HCT116 (cell line): ENCODE results near the gene PADI4. TPM values are rescaled to one million over a fixed set of nuclear protein-coding genes. Genes with fewer than 3 reads are reported as not detected.

ENCODE experiments used
- ATAC-seq: fragments of 200-7000 bp; cut with Tn5 transposase; 2 replicates; pipeline ENCODE4 v1.9.1; 2020; ENCODE audit warnings: mild to moderate bottlenecking, moderate library complexity
- BruUV-seq: library from RNA; stranded (reverse); fragments of 400-500 nt; replicated peaks from 2 replicates; lab custom pipeline; 2021; lab: Mats Ljungman, UMichigan
- CTCF ChIA-PET: fragments of 300-600 bp; sonication (Branson Sonifier 250); formaldehyde crosslinking; loops from one replicate; lab custom pipeline; 2021; ENCODE audit warnings: antibody characterized with exemption; lab: Charles Lee
- POLR2A ChIA-PET: fragments of 300-600, 350-600 bp; sonication (Branson Sonifier 250); formaldehyde crosslinking; loops from one replicate; lab custom pipeline; 2021; ENCODE audit warnings: antibody characterized with exemption; lab: Charles Lee
- RAD21 ChIA-PET, 2 experiments: fragments of 300-600 bp; sonication (Branson Sonifier 250); formaldehyde crosslinking; loops; one replicate each; lab custom pipeline; 2023; ENCODE audit warnings: low total read pairs in 2 of 2; ENCODE audit not compliant: uncharacterized antibody in 2 of 2, unreplicated experiment in 2 of 2, low non-redundant PET in 1 of 2; lab: Charles Lee
- DNase-seq: peaks from one replicate; pipeline ENCODE4 v3.0.0-alpha.2; 2010; ENCODE audit warnings: low read depth, low spot score
- H2AFZ ChIP-seq: fragments of 200-600 bp; shearing (Covaris generic), sonication (generic); 2 replicates; pipeline ENCODE4 v1.6.1; 2017; ENCODE audit warnings: low read depth, mixed run types, mixed read lengths, antibody characterized with exemption, low read length; ENCODE audit not compliant: poor library complexity, severe bottlenecking
- H3K27ac ChIP-seq: 2 replicates; pipeline ENCODE4 v1.5.1; 2012; ENCODE audit warnings: low read depth, low read length
- H3K27me3 ChIP-seq: fragments of 200-600 bp; sonication (generic); 2 replicates; pipeline ENCODE4 v1.6.1; 2016; ENCODE audit warnings: mixed run types, low read length, mixed read lengths; ENCODE audit not compliant: insufficient read depth
- H3K36me3 ChIP-seq, 2 experiments: fragments of 200-500 bp in 1 of 2; fragments of 200-600 bp in 1 of 2; sonication (Bioruptor generic) in 1 of 2; sonication (generic) in 1 of 2; 2 replicates each; pipeline versions ENCODE4 v1.5.1 to v1.6.1; 2014 to 2016; ENCODE audit warnings: low read length in 2 of 2, inconsistent platforms in 1 of 2, mixed read lengths in 1 of 2, mixed run types in 1 of 2; ENCODE audit not compliant: insufficient read depth in 2 of 2, control insufficient read depth in 1 of 2
- H3K4me1 ChIP-seq, 2 experiments: fragments of 200-600 bp in 1 of 2; sonication (generic) in 1 of 2; 2 replicates each; pipeline versions ENCODE4 v1.5.1 to v1.6.1; 2012 to 2017; ENCODE audit warnings: low read length in 2 of 2, inconsistent platforms in 1 of 2, mild to moderate bottlenecking in 1 of 2, mixed read lengths in 1 of 2, mixed run types in 1 of 2, moderate library complexity in 1 of 2; ENCODE audit not compliant: insufficient read depth in 2 of 2, control insufficient read depth in 1 of 2
- H3K4me2 ChIP-seq: fragments of 200-600 bp; sonication (generic); 2 replicates; pipeline ENCODE4 v1.6.1; 2017; ENCODE audit warnings: mixed run types, low read length, mixed read lengths
- H3K4me3 ChIP-seq, 2 experiments: fragments of 200-600 bp in 1 of 2; sonication (generic) in 1 of 2; replicated peaks in 1 of 2; 2 replicates each; pipeline ENCODE4 v1.5.1; 2011 to 2016; ENCODE audit warnings: low read length in 2 of 2, control low read depth in 1 of 2, low read depth in 1 of 2, mild to moderate bottlenecking in 1 of 2, mixed read lengths in 1 of 2, mixed run types in 1 of 2
- H3K79me2 ChIP-seq: fragments of 200-600 bp; sonication (generic); 2 replicates; pipeline ENCODE4 v1.6.1; 2017; ENCODE audit warnings: mild to moderate bottlenecking, mixed run types, low read length, moderate library complexity, mixed read lengths; ENCODE audit not compliant: insufficient read depth
- H3K9ac ChIP-seq: fragments of 200-600 bp; sonication (generic); 2 replicates; pipeline ENCODE4 v1.6.1; 2016; ENCODE audit warnings: low read length, mixed read lengths
- H3K9me2 ChIP-seq: fragments of 200-600 bp; sonication (generic), shearing (Covaris generic); 2 replicates; pipeline ENCODE4 v1.6.1; 2017; ENCODE audit warnings: mixed run types, mild to moderate bottlenecking, moderate library complexity; ENCODE audit not compliant: insufficient read depth
- H3K9me3 ChIP-seq, 2 experiments: fragments of 200-500 bp in 1 of 2; fragments of 200-600 bp in 1 of 2; sonication (Bioruptor generic) in 1 of 2; sonication (generic) in 1 of 2; 2 replicates each; pipeline ENCODE4 v1.6.1; 2014 to 2017; ENCODE audit warnings: low read length in 2 of 2, mixed read lengths in 2 of 2, inconsistent platforms in 1 of 2, low read depth in 1 of 2, mild to moderate bottlenecking in 1 of 2, mixed run types in 1 of 2, moderate library complexity in 1 of 2; ENCODE audit not compliant: control insufficient read depth in 1 of 2, insufficient read depth in 1 of 2
- H4K20me1 ChIP-seq: fragments of 200-600 bp; sonication (generic), shearing (Covaris generic); 2 replicates; pipeline ENCODE4 v1.6.1; 2017; ENCODE audit warnings: mixed run types, mild to moderate bottlenecking, moderate library complexity; ENCODE audit not compliant: insufficient read depth
- CBX3 ChIP-seq: IDR thresholded peaks from 2 replicates; pipeline ENCODE4 v1.6.1; 2012; ENCODE audit warnings: low read depth
- CEBPB ChIP-seq: IDR thresholded peaks from 2 replicates; pipeline ENCODE4 v1.6.1; 2012; ENCODE audit warnings: low read depth
- EGR1 ChIP-seq: IDR thresholded peaks from 2 replicates; pipeline ENCODE4 v1.6.1; 2012; ENCODE audit warnings: low read depth
- EZH2 ChIP-seq: fragments of 200-600 bp; sonication (generic); IDR thresholded peaks from 2 replicates; pipeline ENCODE4 v1.6.1; 2017; ENCODE audit warnings: antibody characterized with exemption, mixed run types
- EZH2phosphoT487 ChIP-seq: fragments of 200-600 bp; IDR thresholded peaks from 2 replicates; pipeline ENCODE4 v1.6.1; 2018; ENCODE audit warnings: antibody characterized with exemption, borderline replicate concordance
- JUND ChIP-seq: IDR thresholded peaks from 2 replicates; pipeline ENCODE4 v1.6.1; 2012
- POLR2A ChIP-seq: IDR thresholded peaks from 2 replicates; pipeline ENCODE4 v1.7.0; 2011; ENCODE audit warnings: borderline replicate concordance; ENCODE audit not compliant: insufficient read depth, insufficient read length; ENCODE audit errors: extremely low read depth
- RAD21 ChIP-seq: IDR thresholded peaks from 2 replicates; pipeline ENCODE4 v1.6.1; 2012; ENCODE audit warnings: low read depth, mild to moderate bottlenecking
- SRF ChIP-seq: IDR thresholded peaks from 2 replicates; pipeline ENCODE4 v1.6.1; 2012; ENCODE audit warnings: low read depth
- TCF7L2 ChIP-seq: IDR thresholded peaks from 2 replicates; pipeline ENCODE4 v1.7.0; 2011; ENCODE audit warnings: borderline replicate concordance, inconsistent platforms; ENCODE audit not compliant: insufficient read depth, insufficient read length; ENCODE audit errors: extremely low read depth
- YY1 ChIP-seq: IDR thresholded peaks from 2 replicates; pipeline ENCODE4 v1.6.1; 2011; ENCODE audit warnings: low read length, low read depth, moderate library complexity, mild to moderate bottlenecking; ENCODE audit not compliant: insufficient replicate concordance; ENCODE audit errors: extremely low read depth
- intact Hi-C: fragments of 100-400 bp; cut with micrococcal nuclease; formaldehyde crosslinking; loops from 2 replicates; pipeline ENCODE4 v1.10.0; 2022
- total RNA-seq: library from RNA; stranded (reverse); gene quantifications from one replicate; pipeline ENCODE4 v1.2.1, GENCODE V29; 2021; ENCODE audit not compliant: unreplicated experiment
- TF ChIP-seq, protein P1 (sequence below): IDR thresholded peaks from 2 replicates; pipeline ENCODE4 v1.6.1; 2011; ENCODE audit warnings: mild to moderate bottlenecking, low read length, moderate library complexity; ENCODE audit not compliant: insufficient replicate concordance; ENCODE audit errors: extremely low read depth
- TF ChIP-seq, protein P2 (sequence below): IDR thresholded peaks from 2 replicates; pipeline ENCODE4 v1.6.1; 2012
- TF ChIP-seq, protein P3 (sequence below): IDR thresholded peaks from 2 replicates; pipeline ENCODE4 v1.6.1; 2012
- TF ChIP-seq, protein P4 (sequence below), 3 experiments: fragments of 200-600 bp in 1 of 3; sonication (generic) in 1 of 3; IDR thresholded peaks in 2 of 3; conservative IDR thresholded peaks in 1 of 3; 2 replicates each; pipeline ENCODE4 v1.5.1; 2012 to 2017; ENCODE audit warnings: low read depth in 2 of 3, low read length in 2 of 3, antibody characterized with exemption in 1 of 3, borderline replicate concordance in 1 of 3, control low read depth in 1 of 3, mild to moderate bottlenecking in 1 of 3, mixed read lengths in 1 of 3, mixed run types in 1 of 3, moderate library complexity in 1 of 3; ENCODE audit not compliant: insufficient read depth in 1 of 3

Gene PADI4
- total RNA-seq, 1 experiment from 2014 or later: 0.44 TPM

DNA sequence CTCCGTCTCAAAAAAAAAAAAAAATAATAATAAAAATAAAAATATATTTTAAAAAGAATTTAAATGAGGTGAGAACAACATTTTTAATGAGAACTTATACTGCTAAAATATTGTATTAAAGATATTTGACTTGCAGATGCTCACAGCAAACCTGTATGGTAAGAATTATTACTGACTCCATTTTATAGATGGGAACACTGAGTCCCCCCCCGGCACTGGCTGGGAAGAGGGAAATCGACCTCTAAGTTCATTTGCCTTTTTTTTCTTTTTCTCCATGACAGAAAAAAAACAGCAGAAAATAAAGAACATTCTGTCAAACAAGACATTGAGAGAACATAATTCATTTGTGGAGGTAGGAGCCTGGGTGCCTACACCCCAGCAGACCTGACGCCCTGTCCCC, 50.6 kb downstream of the PADI4 start:
- ChIA-PET POLR2A (no interaction called here), RAD21 (no interaction called here), CTCF (no interaction called here)
- H3K36me3 ChIP-seq: no peaks in the 10 kb centered on the region
- no peak overlapping the region for H3K4me3 ChIP-seq
- H3K79me2 ChIP-seq: no peaks in the 10 kb centered on the region
- no peaks in the 10 kb centered on the region for H3K4me1 ChIP-seq
- no peaks in the 10 kb centered on the region for H3K27me3 ChIP-seq
- H3K27ac ChIP-seq: no peak overlapping the region
- no peak overlapping the region for H3K4me2 ChIP-seq
- H2AFZ ChIP-seq: no peak overlapping the region
- no peak for ATAC-seq
- no peak overlapping the region for H3K9ac ChIP-seq
- no peaks in the 10 kb centered on the region for H4K20me1 ChIP-seq
- TF ChIP-seq TCF7L2 (no peak), EZH2 (no peak), SRF (no peak), EZH2phosphoT487 (no peak), CBX3 (no peak)
- TF ChIP-seq, protein P1, sequence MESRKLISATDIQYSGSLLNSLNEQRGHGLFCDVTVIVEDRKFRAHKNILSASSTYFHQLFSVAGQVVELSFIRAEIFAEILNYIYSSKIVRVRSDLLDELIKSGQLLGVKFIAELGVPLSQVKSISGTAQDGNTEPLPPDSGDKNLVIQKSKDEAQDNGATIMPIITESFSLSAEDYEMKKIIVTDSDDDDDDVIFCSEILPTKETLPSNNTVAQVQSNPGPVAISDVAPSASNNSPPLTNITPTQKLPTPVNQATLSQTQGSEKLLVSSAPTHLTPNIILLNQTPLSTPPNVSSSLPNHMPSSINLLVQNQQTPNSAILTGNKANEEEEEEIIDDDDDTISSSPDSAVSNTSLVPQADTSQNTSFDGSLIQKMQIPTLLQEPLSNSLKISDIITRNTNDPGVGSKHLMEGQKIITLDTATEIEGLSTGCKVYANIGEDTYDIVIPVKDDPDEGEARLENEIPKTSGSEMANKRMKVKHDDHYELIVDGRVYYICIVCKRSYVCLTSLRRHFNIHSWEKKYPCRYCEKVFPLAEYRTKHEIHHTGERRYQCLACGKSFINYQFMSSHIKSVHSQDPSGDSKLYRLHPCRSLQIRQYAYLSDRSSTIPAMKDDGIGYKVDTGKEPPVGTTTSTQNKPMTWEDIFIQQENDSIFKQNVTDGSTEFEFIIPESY: no peak
- TF ChIP-seq, all 23 proteins: peak for 0
- no TSS peak for BruUV-seq
- DNase-seq: no peak
- intact Hi-C loops: no loop called here
- no peaks in the 10 kb centered on the region for H3K9me2 ChIP-seq
- H3K9me3 ChIP-seq: no peaks in the 10 kb centered on the region

DNA sequence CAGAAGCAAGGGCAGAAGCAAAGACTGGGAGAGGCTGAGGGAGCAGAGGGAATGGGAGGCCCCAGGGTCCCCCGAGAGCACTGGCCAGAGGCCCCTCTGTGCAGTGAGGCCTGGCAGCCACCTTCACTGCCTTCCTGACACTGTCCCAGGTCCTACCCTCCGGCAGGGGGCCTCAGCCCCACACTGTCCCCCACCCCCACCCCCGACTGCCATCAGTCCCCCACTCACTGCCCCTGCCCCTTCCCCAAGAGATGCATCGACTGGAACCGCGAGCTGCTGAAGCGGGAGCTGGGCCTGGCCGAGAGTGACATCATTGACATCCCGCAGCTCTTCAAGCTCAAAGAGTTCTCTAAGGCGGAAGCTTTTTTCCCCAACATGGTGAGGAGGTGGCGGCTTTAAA, 51.0 kb downstream of the PADI4 start:
- no peak overlapping the region for H3K4me3 ChIP-seq
- no TSS peak for BruUV-seq
- POLR2A ChIA-PET: no interaction called here
- no peak overlapping the region for H3K9ac ChIP-seq
- intact Hi-C loops: no loop called here
- no peaks in the 10 kb centered on the region for H3K4me1 ChIP-seq
- no peaks in the 10 kb centered on the region for H3K36me3 ChIP-seq
- DNase-seq: no peak
- no peaks in the 10 kb centered on the region for H3K9me2 ChIP-seq
- ATAC-seq: no peak
- CTCF ChIA-PET: no interaction called here
- H4K20me1 ChIP-seq: no peaks in the 10 kb centered on the region
- H3K27ac ChIP-seq: no peak overlapping the region
- H3K4me2 ChIP-seq: no peak overlapping the region
- no peaks in the 10 kb centered on the region for H3K79me2 ChIP-seq
- no peak overlapping the region for H2AFZ ChIP-seq
- RAD21 ChIA-PET: no interaction called here
- H3K27me3 ChIP-seq: no peaks in the 10 kb centered on the region
- no peaks in the 10 kb centered on the region for H3K9me3 ChIP-seq
- TF ChIP-seq, protein P1: no peak
- TF ChIP-seq SRF (no peak), JUND (no peak), CBX3 (no peak), YY1 (no peak), RAD21 (no peak), EGR1 (no peak), POLR2A (no peak), CEBPB (no peak)
- TF ChIP-seq, protein P2, sequence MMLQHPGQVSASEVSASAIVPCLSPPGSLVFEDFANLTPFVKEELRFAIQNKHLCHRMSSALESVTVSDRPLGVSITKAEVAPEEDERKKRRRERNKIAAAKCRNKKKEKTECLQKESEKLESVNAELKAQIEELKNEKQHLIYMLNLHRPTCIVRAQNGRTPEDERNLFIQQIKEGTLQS: no peak
- TF ChIP-seq, protein P3, sequence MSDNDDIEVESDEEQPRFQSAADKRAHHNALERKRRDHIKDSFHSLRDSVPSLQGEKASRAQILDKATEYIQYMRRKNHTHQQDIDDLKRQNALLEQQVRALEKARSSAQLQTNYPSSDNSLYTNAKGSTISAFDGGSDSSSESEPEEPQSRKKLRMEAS: no peak
- TF ChIP-seq, protein P4, sequence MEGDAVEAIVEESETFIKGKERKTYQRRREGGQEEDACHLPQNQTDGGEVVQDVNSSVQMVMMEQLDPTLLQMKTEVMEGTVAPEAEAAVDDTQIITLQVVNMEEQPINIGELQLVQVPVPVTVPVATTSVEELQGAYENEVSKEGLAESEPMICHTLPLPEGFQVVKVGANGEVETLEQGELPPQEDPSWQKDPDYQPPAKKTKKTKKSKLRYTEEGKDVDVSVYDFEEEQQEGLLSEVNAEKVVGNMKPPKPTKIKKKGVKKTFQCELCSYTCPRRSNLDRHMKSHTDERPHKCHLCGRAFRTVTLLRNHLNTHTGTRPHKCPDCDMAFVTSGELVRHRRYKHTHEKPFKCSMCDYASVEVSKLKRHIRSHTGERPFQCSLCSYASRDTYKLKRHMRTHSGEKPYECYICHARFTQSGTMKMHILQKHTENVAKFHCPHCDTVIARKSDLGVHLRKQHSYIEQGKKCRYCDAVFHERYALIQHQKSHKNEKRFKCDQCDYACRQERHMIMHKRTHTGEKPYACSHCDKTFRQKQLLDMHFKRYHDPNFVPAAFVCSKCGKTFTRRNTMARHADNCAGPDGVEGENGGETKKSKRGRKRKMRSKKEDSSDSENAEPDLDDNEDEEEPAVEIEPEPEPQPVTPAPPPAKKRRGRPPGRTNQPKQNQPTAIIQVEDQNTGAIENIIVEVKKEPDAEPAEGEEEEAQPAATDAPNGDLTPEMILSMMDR (IDR thresholded peaks at IDR 0.05 in 2 of 3, conservative IDR thresholded peaks at IDR 0.05 in 1 of 3; ENCODE audit: borderline replicate concordance in 1 of 3, insufficient read depth in 1 of 3, low read depth in 2 of 3, low read length in 2 of 3): no peak
